Suppressor macrophage treated with lipopolysaccharide for 1 hour (primary cell): ENCODE measurements around the gene RHOBTB1.

Source experiments
- DNase-seq, 3 donors: peaks; one replicate each; pipeline ENCODE4 v3.0.0-alpha.2; 2020 to 2022

The RHOBTB1 gene

GRCh38 chr10:60964257-60965235 lies 20.6 kb upstream of the RHOBTB1 start:
- peak; percentile 74 to 76 (median 76) for DNase-seq

- no peak for DNase-seq
Measured at GRCh38 chr10:60963441-60964256, 19.7 kb upstream of the RHOBTB1 start.

- no peak for DNase-seq
Measured at GRCh38 chr10:60962946-60963345, 19.0 kb upstream of the RHOBTB1 start.

- DNase-seq, result no peak
Measured at GRCh38 chr10:60960913-60961312, 16.9 kb upstream of the RHOBTB1 start.

GRCh38 chr10:60960031-60960430 lies 16.0 kb upstream of the RHOBTB1 start:
- DNase-seq, result no peak

- DNase-seq, result no peak
Measured at GRCh38 chr10:60958892-60959601, 15.1 kb upstream of the RHOBTB1 start.

GRCh38 chr10:60957667-60958221 lies 13.8 kb upstream of the RHOBTB1 start:
- no peak for DNase-seq

GRCh38 chr10:60955957-60956425 lies 12.0 kb upstream of the RHOBTB1 start:
- no peak for DNase-seq

GRCh38 chr10:60955316-60955715 lies 11.3 kb upstream of the RHOBTB1 start:
- no peak for DNase-seq

GRCh38 chr10:60954035-60954434 lies 10.1 kb upstream of the RHOBTB1 start:
- DNase-seq, result no peak

GRCh38 chr10:60953420-60953819 lies 9.4 kb upstream of the RHOBTB1 start:
- DNase-seq, result no peak

- DNase-seq, result no peak
Measured at GRCh38 chr10:60952846-60953220, 8.8 kb upstream of the RHOBTB1 start.

- DNase-seq, result no peak
Measured at GRCh38 chr10:60952067-60952845, 8.3 kb upstream of the RHOBTB1 start.

- no peak for DNase-seq
Measured at GRCh38 chr10:60951272-60951724, 7.3 kb upstream of the RHOBTB1 start.

- no peak for DNase-seq
Measured at GRCh38 chr10:60950300-60950699, 6.3 kb upstream of the RHOBTB1 start.

- DNase-seq, result peak in 1 of 3 donors; percentile 17
Measured at GRCh38 chr10:60948851-60949250, 4.9 kb upstream of the RHOBTB1 start.

GRCh38 chr10:60944910-60945297 lies 919 bp upstream of the RHOBTB1 start:
- DNase-seq, result no peak

- DNase-seq, result peak; percentile 46 to 68 (median 49)
Measured at GRCh38 chr10:60943316-60944057, 498 bp downstream of the RHOBTB1 start.

- DNase-seq, result peak; percentile 68 to 80 (median 70)
Measured at GRCh38 chr10:60942788-60943315, 1.1 kb downstream of the RHOBTB1 start.

GRCh38 chr10:60942134-60942787 lies 1.7 kb downstream of the RHOBTB1 start:
- DNase-seq, result no peak
